Heart left ventricle (tissue), 16 donors: ENCODE results near the gene SMCO2. TPM values are rescaled to one million over a fixed set of nuclear protein-coding genes. Genes with fewer than 3 reads are reported as not detected.

Experiments used
- ATAC-seq, 4 donors: fragments of 200-7000 bp; cut with Tn5 transposase; one replicate each; pipeline ENCODE4 v1.9.1; 2020 to 2022; ENCODE audit warnings: moderate library complexity in 4 of 4, mild to moderate bottlenecking in 3 of 4, moderate number of reproducible peaks in 1 of 4
- DNase-seq, 5 donors: peaks; one replicate each; pipeline ENCODE4 v3.0.0-alpha.2; 2020
- H3K27ac ChIP-seq, 12 donors: fragments of 200-600 bp; sonication (generic) in 4 of 12; one replicate each; pipeline versions ENCODE4 v1.5.0 to v1.8.0; 2016 to 2022; ENCODE audit warnings: mild to moderate bottlenecking in 2 of 12
- H3K27me3 ChIP-seq, 9 donors: fragments of 200-600 bp; sonication (generic) in 2 of 9; one replicate each; pipeline versions ENCODE4 v1.5.1 to v1.8.0; 2016 to 2022; ENCODE audit warnings: mild to moderate bottlenecking in 3 of 9
- H3K36me3 ChIP-seq, 9 donors: fragments of 200-600 bp; sonication (generic) in 2 of 9; one replicate each; pipeline versions ENCODE4 v1.5.0 to v1.8.0; 2018 to 2022; ENCODE audit warnings: mild to moderate bottlenecking in 2 of 9
- H3K4me1 ChIP-seq, 12 donors: fragments of 200-600 bp; sonication (generic) in 4 of 12; one replicate each; pipeline versions ENCODE4 v1.5.0 to v1.8.0; 2016 to 2022; ENCODE audit warnings: mild to moderate bottlenecking in 3 of 12
- H3K4me3 ChIP-seq, 12 donors: fragments of 200-600 bp; sonication (generic) in 4 of 12; one replicate each; pipeline versions ENCODE4 v1.5.0 to v1.8.0; 2017 to 2022; ENCODE audit warnings: mild to moderate bottlenecking in 9 of 12, moderate library complexity in 4 of 12
- H3K9me3 ChIP-seq, 12 donors: fragments of 200-600 bp; sonication (generic) in 4 of 12; one replicate each; pipeline versions ENCODE4 v1.5.0 to v1.8.0; 2016 to 2022; ENCODE audit warnings: mild to moderate bottlenecking in 1 of 12
- CTCF ChIP-seq, 12 donors: fragments of 200-600 bp; sonication (generic) in 4 of 12; IDR thresholded peaks; one replicate each; pipeline versions ENCODE4 v1.5.0 to v1.8.0; 2018 to 2022; ENCODE audit warnings: antibody characterized with exemption in 12 of 12, mild to moderate bottlenecking in 5 of 12
- POLR2A ChIP-seq, 2 donors: fragments of 450-650 bp; IDR thresholded peaks; one replicate each; pipeline ENCODE4 v1.6.1; 2017; ENCODE audit warnings: antibody characterized with exemption in 2 of 2, mild to moderate bottlenecking in 2 of 2, moderate library complexity in 2 of 2
- WGBS, 4 donors: extraction: QIAGEN DNeasy Blood & Tissue Kit in 2 of 4; methylation state at CpG; one replicate each; pipeline versions ENCODE4 v1.1.5 to v1.1.7; 2013 to 2018; 5-methylcytosine and 5-hydroxymethylcytosine counted together
- intact Hi-C, 10 donors: fragments of 100-400 bp; cut with DNase I; formaldehyde crosslinking; loops; one replicate each; pipeline versions ENCODE4 v1.11.1 to v1.14.2; 2022
- polyA plus RNA-seq, 2 donors: library from polyadenylated mRNA; stranded (reverse); fragments of 200-250 nt; gene quantifications; one replicate each; pipeline ENCODE4 v1.2.3, GENCODE V29; 2013
- total RNA-seq, 9 donors: library from RNA; depleted of rRNA in 2 of 9; stranded (reverse); fragments of >200 nt in 2 of 9; fragmentation: NEBNext Ultra II Directional in 3 of 9; extraction: Animal tissue kit (Norgen Biotek cat#: 25700) in 3 of 9; gene quantifications; one replicate each; pipeline versions ENCODE4 v1.1.0 to v1.2.4, GENCODE V29; 2016 to 2023
- donor health status: ischemic (EF 13 %, LVEDD 7.1; RV severe dilation, severe dysfunction).
- donor health status: healthy with polysubstance abuse.
- donor health status: DM: no; HTN: yes; CAD: no.
- donor health status: DM: no; HTN: no; CAD: no.
- donor health status: ischemic (EF 25% LVEDD 6.9; RV normal size, moderate dysfunction).
- donor health status: ischemic (EF 25% LVEDD 5.7; RV mildly dilated, moderate dysfunction).
- donor health status: healthy.
- donor health status: DM: yes; HTN: yes; CAD: no.
- donor health status: ischemic (EF 35%, LVEDD 5.7; RV mildly dilated, moderate dysfunction).
- donor health status: nonischemic (EF 11% LVEDD 7.7; RV severe dilation, severe dysfunction).
- donor health status: DM: yes; HTN: yes; CAD: no.
- donor health status: PGD.
- donor health status: ischemic (EF 29% LVEDD 5.4; RV normal size, mild dysfunction).
- donor health status: nonischemic (EF 23%, LVEDD 6.1; RV moderate dilation, normal function).

SMCO2 gene
- total and polyA plus RNA-seq, 11 donors = 0.54 to 1.2 (median 0.58) TPM; not detected in 8

- intact Hi-C loops = no loop called here
- no peak for TF ChIP-seq POLR2A (IDR thresholded peaks at IDR 0.05)
- no peak for TF ChIP-seq CTCF (IDR thresholded peaks at IDR 0.05)
- 90 to 93% (median 91%) methylated on average over 2 of the region's 2 CpGs for WGBS, 4 donors
- ATAC-seq (no peak), DNase-seq (no peak)
- Histone ChIP-seq H3K36me3 (no peaks in the 10 kb centered on the region), H3K4me1 (no peaks in the 10 kb centered on the region), H3K9me3 (no peaks in the 10 kb centered on the region), H3K4me3 (no peak overlapping the region), H3K27me3 (no peaks in the 10 kb centered on the region), H3K27ac (no peak overlapping the region)
Measured at GRCh38 chr12:27491226-27491625, 44.7 kb downstream of the SMCO2 start.

- Histone ChIP-seq H3K9me3 (no peaks in the 10 kb centered on the region), H3K4me1 (no peaks in the 10 kb centered on the region), H3K27me3 (no peaks in the 10 kb centered on the region), H3K4me3 (no peak overlapping the region), H3K27ac (no peak overlapping the region), H3K36me3 (no peaks in the 10 kb centered on the region)
- WGBS, 4 donors = 75 to 78% (median 77%) methylated on average over 6 of the region's 6 CpGs
- no peak for DNase-seq
- TF ChIP-seq POLR2A (IDR thresholded peaks at IDR 0.05) (no peak), CTCF (IDR thresholded peaks at IDR 0.05) (no peak)
- no peak for ATAC-seq
- intact Hi-C loops = no loop called here
Measured at GRCh38 chr12:27493260-27493940, 46.9 kb downstream of the SMCO2 start.

GRCh38 chr12:27497446-27497845 is 50.9 kb downstream of the SMCO2 start:
- ATAC-seq (no peak), DNase-seq (no peak)
- TF ChIP-seq POLR2A (IDR thresholded peaks at IDR 0.05) (no peak), CTCF (IDR thresholded peaks at IDR 0.05) (no peak)
- Histone ChIP-seq H3K9me3 (peaks cover 0 to 5% (median 0%) of the 10 kb centered on the region in 12 donors), H3K27ac (no peak overlapping the region), H3K4me1 (peaks cover 0 to 8% (median 0%) of the 10 kb centered on the region in 12 donors), H3K36me3 (no peaks in the 10 kb centered on the region), H3K27me3 (no peaks in the 10 kb centered on the region), H3K4me3 (no peak overlapping the region)
- intact Hi-C loops = loop anchor here in 1 of 10 donors (5.0 kb wide), 1 partner anchor 55 kb away; no protein-coding TSS in a partner anchor
- 74 to 94% (median 90%) methylated on average over 3 of the region's 3 CpGs for WGBS, 4 donors

GRCh38 chr12:27498149-27498548 is 51.6 kb downstream of the SMCO2 start:
- no peak for ATAC-seq
- intact Hi-C loops = loop anchor here in 1 of 10 donors (5.0 kb wide), 1 partner anchor 56 kb away; no protein-coding TSS in a partner anchor

More at GRCh38 chr12:27498149-27498548, 51.6 kb downstream of the SMCO2 start:
- Histone ChIP-seq H3K27me3 (no peaks in the 10 kb centered on the region), H3K27ac (no peak overlapping the region), H3K4me3 (no peak overlapping the region), H3K36me3 (no peaks in the 10 kb centered on the region), H3K9me3 (peaks cover 0 to 10% (median 0%) of the 10 kb centered on the region in 12 donors), H3K4me1 (peaks cover 0 to 8% (median 0%) of the 10 kb centered on the region in 12 donors)
- no peak for TF ChIP-seq POLR2A (IDR thresholded peaks at IDR 0.05)
- TF ChIP-seq CTCF (IDR thresholded peaks at IDR 0.05) = no peak
- 83 to 92% (median 90%) methylated on average over 4 of the region's 4 CpGs for WGBS, 4 donors
- no peak for DNase-seq
